Kidney capillary endothelial cell (primary cell): ENCODE data around the gene SH3BP2.

Experiments used
- DNase-seq: peaks from one replicate; pipeline ENCODE4 v3.0.0-alpha.2; 2018; ENCODE audit warnings: low spot score

SH3BP2 gene

DNA sequence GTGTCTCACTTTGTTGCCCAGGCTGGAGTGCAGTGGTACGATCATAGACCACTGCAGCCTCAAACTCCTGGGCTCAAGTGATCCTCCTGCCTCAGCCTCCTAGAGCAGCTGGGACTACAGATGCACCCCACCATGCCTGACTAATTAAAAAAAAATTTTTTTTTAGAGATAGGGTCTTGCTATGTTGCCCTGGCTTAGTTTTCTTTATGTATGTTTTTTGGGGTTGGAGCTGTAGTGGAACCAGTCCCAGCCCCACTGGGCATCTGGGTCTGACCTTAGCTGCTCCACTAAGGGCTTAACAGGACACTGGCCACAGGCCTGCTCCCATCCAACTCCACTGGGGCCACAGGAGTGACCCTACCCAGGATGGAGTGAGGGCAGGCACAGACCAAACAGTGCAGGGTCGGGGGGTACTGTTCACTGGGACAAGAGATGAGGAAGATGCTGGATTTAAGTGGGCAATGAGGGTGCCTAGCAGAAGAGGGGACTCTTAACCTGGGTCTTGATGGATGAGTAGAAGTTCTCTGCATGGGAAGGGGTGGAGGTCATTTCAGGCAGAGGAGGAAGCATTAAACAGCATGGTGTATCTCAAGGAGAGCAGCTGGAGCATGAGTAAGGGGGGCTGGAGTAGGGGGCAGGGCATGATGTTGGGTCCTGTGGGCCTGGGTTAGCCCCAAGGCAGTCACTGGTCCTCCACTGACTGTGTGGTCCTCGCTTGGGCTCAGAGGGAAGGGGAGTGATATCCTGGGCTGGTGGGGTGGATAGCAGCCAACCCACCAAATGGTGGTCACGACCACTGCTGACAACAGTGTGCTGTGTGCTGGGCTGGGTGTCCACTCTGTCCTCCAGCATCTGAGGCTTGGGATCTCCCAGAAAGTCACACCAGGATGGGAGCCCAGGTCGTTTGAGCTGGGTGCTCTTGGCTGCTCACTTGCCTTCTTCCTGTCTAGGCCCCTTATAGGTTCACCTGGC, 26.6 kb downstream of the SH3BP2 start:
- no peak for DNase-seq

DNA sequence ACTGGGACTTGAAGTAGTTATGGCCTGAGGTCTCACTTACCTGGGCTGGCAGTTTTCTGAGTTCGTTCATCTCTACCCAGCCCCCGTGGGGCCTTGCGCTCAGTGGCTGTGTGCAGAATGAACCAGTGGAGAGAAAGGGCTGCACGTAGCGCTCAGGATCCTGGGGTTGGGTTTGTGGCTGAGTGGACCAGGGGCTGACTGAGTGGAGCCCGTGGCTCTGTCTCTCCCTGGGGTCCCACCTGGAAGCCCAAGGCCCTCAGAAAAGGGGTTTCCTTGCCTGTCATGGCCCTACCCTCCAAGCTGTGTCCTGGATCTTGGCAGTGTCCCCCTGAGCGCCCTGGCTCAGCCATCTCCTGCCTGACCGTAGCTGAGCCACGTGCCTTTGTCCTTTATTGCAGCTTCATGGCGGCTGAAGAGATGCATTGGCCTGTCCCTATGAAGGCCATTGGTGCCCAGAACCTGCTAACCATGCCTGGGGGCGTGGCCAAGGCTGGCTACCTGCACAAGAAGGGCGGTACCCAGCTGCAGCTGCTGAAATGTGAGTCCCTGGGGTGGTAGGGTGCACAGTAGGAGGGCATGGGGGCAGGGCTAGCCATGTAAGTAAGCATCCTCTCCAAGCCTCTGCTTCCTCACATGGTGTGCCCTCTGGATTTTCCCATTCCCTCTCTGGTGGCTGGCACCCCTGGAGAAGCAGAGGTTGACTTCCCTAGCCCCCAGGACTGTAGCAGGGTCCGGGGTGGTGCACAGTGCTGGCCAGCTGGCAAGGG, 27.5 kb downstream of the SH3BP2 start:
- DNase-seq: no peak

DNA sequence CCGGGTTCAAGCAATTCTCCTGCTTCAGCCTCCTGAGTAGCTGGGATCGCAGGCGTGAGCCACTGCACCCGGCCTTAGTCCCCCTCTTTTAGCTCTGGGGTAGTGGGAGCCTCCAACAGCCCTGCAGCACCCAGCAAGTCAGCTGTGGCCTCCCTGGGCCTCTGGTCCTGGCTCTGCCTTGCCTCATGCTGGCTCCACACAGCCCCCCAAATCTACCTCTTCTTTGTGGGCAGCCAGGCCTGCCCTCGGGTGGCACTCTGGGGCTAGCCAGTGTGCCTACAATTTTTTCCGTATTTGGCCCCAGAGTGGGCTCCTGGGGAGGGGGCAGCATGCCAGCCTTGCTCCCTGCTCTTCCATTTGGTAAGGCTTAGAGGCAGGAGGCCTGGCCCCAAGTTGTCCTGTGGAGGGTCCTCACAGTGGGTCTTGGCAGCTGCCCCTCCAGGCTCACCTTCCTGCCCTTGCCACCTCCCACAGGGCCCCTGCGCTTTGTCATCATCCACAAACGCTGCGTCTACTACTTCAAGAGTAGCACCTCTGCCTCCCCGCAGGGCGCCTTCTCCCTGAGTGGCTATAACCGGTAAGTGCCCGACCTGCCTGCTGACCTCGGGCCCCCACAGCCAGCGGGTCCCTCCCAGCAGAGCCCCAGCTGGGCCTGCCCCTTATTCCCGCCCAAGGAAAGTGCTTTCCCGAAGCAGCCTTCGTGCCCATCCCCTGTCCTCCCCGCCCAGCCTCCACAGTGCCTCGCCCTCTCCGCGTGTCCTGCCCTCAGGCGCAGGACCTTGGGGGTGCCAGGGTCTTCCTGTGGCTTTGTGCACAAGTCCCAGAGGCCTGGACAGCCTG, 29.8 kb downstream of the SH3BP2 start:
- no peak for DNase-seq

DNA sequence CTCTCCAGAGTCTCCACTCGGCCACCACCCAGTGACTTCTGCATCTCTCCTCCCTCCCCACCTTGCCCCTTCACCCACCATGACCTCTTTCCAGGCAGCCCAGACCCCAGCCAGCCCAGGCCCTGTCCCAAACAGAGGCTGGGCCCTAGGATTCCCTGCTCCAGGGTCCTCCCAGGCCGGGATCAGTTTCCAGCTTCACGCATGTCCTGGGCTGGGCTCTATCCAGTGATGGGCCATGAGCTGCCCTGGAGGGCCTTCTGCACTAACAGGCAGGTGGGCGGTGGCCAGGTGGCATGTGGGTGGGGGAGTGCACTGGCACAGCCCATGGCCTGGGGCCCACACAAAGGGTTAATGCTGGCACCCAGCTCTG, 30.4 kb downstream of the SH3BP2 start:
- DNase-seq: no peak

DNA sequence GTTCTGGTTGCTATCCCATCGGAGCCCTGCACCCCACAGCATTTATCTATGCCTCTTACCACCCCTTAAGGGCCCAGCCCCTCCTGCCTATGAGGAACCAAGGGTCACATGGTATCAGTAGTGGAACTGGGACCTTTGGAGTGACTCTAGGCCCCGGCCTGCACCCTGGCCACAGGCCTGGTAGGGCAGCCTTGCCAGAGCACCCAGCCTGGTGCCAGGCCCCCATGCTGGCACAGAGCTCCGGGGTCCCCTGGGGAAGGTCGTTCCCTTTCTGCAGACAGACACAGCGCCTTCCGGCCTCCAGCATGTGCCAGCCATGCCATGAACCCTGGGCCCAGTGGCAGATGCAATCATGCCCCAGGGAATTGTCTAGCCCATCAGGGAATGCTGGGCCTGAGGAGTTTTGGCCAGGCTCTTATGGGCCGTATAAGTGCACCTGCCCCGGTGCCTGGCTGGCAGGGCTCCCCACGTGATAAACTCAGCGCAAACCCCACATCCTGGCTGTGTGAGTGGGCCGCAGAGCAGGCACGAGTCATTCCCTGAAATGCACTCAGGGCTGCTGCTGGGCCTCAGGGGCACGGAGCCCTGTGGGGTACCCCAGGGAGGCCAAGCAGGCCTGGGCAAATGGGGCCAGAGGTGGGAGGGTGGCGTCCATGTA, 30.9 kb downstream of the SH3BP2 start:
- no peak for DNase-seq

DNA sequence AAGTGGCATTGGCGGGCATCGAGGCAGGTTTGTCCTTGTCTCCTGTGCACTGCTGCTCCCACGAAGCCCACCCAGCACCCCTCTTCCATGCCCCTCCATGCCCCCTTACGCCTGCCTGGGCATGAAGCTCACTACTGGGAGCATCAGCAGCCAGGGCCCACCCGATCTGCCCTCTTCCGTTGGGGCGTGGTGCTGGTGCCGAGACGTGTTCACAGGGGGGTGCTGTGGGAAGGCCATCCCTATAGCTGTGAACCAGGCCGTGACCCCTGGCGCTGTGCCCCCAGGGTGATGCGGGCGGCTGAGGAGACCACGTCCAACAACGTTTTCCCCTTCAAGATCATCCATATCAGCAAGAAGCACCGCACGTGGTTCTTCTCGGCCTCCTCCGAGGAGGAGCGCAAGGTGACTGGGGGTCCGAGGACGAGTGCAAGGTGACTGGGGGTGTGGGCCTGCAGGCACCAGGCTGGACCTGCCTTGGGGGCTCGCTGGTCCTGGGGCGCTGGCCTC, 31.5 kb downstream of the SH3BP2 start:
- DNase-seq: no peak

DNA sequence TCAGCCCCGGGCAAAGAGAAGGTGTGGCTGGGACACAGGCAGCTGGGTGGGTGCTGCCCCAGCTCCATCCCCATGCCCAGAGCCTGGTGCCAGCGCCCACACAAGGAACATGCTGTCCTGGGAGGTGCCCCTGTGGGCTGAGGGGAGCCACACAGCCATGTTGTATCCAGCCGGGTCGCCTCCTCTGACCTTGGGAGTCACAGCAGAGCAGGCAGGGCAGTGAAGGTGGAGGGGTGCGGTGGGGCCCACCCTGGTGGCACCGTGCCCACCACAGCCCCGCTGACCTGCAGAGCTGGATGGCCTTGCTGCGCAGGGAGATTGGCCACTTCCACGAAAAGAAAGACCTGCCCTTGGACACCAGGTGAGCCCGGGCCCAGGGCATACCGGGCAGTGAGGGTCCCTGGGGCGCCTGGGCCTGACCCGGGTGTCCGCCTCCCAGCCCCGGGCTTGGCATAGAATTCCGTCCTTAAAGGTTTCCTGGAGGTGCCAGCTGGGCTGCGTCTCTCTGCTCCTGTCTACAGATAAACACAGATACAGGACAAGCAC, 32.0 kb downstream of the SH3BP2 start:
- DNase-seq: no peak

DNA sequence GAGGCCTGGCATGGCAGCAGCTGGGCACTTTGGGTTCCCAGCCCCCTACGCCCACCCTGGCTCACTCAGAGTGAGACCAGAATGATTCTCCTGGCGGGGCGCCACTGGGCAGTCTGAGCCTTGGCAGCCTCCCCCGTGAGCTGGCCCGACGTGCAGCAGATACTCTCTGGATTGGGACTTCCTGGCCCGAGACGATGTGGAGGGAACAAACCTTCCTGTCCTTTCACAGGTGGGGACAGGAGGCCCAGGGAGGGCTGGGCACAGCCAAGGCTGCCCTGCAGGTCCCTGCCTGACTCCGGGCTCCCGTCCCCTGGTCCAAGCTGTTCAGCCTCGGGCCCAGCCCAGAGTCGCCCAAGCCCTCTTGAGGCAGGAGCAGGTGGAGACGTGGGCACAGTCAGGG, 32.9 kb downstream of the SH3BP2 start:
- DNase-seq: no peak

DNA sequence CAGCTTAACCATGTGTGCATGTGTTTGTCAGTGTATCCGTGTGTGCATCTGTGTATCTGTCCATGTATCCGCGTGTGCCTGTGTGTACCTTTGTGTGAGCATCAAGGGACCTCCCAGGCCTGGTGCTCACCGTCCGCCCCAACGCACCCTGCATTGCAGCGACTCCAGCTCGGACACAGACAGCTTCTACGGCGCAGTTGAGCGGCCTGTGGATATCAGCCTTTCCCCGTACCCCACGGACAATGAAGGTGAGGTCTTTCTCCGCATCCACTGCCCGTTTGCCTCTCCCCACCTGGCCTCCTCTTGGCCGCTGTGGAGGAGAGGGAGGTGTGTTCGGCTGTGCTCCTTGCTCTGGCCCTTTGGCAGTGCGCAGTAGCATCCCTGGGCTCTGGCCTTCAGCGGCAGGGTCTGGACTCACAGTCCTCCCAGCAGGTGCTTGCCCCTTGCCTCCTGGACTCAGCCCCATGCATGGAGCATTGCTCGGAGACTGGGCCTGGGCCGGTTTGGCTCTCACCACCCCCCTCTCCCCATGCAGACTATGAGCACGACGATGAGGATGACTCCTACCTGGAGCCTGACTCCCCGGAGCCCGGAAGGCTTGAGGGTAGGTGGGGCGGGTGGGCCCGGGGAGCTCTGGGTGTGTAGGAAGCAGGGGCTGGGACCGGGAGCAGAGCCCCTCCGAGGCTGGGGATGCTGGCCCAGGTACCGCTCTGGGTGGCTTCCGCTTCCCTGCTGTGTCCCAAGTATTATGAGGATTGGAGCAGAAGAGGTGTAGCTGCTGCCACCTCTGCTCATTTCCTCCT, 34.4 kb downstream of the SH3BP2 start:
- DNase-seq: no peak

DNA sequence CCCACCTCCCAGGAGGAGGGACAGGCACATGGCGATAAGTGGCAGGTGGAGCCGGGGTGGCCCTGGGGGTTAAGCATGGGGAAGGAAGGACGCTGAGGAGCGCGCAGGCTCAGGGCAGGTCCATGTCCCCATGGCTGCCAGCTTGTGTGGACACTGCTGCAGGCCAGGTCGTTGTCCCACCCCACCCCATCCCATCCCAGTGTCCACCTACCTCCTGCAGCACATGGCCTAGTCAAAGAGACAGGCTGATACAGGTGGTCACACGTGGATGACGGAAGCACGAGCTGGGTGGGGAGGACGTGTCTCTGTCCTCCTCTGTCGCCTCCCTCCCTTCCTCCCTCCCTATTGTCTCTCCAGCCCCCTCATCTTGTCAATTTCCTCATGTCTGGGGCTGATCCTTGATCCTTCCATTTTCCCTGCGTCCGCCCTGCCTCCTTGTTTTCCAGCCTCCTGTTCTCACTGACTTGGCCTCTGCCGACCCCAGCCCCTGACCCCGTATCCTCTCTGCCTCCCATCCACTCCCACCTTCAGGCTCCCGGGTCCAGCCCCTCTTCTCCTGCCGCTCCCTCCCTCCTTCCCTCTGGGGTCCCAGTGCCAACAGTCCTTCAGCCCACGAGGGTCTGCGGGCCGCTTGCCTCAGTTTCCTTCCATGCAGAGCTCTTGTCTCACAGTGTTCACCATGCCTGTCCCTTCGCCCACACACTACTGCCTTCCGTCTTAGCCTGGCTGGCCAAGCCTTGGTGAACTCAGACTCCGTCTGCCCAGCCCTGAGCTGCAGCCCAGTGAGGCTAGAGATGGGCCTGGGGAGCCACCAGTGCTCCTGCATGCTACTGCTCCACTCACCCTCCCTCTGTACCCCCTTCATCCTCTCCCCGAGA, 35.2 kb downstream of the SH3BP2 start:
- DNase-seq: no peak

DNA sequence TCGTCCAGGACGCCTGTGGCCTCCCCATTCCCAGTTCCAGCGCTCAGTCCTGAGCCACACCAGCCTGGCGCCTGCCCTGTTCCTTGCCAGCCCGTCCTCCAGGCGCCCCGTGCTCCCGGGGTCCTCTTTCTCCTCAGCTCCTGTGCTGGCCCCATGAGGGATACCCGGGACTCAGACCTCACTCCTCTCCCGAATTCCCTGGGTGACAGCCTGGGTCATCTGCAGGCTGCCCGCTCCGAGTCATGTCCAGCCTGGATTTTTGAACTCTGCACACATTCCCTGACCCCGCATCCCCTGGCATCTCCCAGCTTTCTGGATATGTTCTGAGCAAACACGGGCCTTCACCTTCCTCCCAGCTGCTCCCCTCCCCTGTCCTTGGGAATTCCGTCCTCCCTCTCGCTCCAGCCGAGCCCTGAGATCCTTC, 35.9 kb downstream of the SH3BP2 start:
- no peak for DNase-seq

DNA sequence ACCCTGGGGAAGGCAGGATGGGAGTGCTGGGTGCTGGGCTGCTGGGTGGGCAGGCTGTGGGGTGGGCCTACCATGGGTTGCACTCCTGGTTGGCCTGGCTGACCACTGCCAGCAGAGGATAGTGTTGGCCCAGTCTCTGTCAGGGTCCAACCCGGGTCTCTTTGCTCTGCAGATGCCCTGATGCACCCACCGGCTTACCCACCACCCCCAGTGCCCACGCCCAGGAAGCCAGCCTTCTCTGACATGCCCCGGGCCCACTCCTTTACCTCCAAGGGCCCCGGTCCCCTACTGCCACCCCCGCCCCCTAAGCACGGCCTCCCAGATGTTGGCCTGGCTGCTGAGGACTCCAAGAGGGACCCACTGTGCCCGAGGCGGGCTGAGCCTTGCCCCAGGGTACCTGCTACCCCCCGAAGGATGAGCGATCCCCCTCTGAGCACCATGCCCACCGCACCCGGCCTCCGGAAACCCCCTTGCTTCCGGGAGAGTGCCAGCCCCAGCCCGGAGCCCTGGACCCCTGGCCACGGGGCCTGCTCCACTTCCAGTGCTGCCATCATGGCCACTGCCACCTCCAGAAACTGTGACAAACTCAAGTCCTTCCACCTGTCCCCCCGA, 36.5 kb downstream of the SH3BP2 start:
- DNase-seq: no peak

DNA sequence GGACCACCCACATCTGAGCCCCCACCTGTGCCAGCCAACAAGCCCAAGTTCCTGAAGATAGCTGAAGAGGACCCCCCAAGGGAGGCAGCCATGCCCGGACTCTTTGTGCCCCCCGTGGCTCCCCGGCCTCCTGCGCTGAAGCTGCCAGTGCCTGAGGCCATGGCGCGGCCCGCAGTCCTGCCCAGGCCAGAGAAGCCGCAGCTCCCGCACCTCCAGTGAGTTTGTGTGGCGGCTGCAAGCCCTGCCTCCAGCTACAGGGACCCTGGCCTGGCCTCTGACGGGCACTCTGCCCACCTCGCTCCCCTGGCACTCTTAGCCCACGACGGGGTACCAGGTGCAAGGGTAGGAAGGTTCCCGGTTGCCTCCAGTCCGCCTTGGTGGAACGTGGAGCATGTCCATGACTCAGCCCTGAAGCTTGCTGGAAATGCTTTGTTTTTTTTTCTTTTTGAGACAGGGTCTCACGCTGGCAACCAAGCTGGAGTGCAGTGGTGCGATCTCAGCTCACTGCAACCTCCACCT, 37.1 kb downstream of the SH3BP2 start:
- no peak for DNase-seq

DNA sequence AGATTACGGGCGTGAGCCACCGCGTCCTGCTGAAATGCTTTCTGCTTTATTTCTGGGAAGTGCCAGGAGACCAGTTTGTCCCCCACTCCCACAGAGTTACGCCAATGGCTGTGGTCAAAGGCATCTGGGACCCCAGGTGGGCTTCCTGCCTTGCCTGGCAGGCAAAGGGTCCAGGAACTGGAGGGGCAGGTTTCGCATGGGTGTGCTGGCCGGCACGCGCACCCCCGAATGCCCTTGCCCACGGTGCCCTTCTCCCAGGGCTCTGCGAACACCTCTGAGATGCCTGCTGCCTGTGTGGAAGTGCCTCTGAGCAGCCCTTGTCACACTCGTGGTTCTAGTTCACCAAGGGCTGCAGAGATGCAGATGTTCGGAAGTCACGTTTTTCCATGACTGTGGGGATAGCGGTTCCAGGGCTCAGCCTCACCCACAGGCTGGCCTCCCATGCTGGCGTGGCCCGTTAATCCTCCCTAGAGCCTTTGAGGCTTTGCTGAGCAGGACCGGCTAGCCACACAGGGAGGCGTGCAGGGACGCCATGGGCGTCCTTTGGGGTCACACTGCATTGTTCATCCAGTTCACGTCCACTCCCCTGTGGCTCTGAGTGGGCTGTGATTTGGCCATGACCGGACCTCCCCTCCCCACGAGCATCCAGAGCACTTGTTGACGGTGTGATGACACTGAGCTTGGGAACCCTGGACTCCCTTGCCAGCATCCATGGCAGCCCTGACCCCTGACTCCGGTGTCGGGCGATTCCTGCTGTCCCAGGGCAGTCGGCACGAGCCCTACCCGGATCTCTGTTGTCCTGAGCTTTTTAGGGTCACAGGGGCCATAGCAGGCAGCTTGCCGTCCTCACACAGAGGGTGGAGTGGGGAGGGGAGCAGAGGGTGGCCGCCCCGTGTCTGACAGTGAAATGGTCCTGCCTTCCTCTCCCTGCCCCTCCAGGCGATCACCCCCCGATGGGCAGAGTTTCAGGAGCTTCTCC, 38.0 kb downstream of the SH3BP2 start:
- no peak for DNase-seq

DNA sequence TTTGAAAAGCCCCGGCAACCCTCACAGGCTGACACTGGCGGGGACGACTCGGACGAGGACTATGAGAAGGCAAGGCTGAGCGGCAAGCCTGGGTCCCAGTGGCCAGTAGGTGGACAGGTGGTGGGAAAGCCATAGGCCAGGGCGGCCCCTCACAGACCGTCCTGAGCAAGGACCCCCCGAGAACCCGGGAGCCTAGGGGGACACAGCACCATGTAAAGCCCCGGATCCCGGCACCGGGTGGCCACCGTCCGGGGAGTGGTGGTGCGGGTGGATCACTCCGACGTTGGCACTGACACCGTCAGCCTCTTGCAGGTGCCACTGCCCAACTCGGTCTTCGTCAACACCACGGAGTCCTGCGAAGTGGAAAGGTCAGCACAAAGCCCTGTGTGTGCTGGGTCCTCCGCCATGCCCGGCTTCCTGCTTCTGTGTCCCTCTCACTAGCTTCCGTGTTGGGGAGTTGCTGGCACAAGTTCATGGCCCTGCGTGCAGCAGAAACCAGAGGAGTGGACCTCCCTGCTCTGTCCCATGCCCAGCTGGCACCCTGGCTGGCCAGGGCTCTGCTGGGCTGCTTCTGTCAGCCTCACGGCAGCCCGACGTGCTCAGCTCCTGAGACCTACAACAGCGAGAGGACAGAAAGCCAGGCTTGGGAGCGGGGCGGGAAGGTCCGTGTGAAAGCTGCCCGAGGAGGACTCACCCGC, 38.9 kb downstream of the SH3BP2 start:
- no peak for DNase-seq

DNA sequence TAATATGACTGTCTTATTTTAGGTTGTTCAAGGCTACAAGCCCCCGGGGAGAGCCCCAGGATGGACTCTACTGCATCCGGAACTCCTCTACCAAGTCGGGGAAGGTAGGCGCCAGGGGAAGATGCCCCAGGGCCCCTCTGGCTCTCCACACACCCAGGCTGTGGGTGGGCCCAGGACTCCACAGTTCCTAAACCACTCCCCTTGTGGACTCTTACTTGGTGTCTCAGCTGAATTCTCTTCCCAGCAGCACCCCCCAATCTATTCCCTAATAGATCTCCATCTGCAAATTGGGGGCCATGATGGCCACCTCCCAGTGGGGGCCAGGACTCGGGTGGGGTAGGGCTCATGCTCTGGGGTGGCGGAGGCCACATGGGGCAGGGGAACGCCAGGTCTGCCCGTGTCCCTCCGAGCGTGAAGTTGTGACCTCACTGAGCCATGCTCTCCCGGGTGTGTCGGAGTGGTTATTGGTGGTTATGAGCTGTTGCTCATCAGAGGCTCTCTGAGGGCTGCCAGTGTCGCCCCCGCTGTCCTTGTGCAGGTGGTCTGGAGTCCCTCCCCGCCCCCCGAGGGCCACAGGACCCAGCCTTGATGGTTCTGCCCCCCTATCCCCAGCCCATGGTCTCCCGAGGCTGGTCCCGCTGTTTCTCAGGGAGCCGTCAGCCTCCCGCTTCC, 39.6 kb downstream of the SH3BP2 start:
- no peak for DNase-seq
